ENCODE results near the gene GPR17. TPM values are rescaled to one million over a fixed set of nuclear protein-coding genes. Genes with fewer than 3 reads are reported as not detected.

The GPR17 gene, protein sequence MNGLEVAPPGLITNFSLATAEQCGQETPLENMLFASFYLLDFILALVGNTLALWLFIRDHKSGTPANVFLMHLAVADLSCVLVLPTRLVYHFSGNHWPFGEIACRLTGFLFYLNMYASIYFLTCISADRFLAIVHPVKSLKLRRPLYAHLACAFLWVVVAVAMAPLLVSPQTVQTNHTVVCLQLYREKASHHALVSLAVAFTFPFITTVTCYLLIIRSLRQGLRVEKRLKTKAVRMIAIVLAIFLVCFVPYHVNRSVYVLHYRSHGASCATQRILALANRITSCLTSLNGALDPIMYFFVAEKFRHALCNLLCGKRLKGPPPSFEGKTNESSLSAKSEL
- total RNA-seq: 28.6 TPM

DNA sequence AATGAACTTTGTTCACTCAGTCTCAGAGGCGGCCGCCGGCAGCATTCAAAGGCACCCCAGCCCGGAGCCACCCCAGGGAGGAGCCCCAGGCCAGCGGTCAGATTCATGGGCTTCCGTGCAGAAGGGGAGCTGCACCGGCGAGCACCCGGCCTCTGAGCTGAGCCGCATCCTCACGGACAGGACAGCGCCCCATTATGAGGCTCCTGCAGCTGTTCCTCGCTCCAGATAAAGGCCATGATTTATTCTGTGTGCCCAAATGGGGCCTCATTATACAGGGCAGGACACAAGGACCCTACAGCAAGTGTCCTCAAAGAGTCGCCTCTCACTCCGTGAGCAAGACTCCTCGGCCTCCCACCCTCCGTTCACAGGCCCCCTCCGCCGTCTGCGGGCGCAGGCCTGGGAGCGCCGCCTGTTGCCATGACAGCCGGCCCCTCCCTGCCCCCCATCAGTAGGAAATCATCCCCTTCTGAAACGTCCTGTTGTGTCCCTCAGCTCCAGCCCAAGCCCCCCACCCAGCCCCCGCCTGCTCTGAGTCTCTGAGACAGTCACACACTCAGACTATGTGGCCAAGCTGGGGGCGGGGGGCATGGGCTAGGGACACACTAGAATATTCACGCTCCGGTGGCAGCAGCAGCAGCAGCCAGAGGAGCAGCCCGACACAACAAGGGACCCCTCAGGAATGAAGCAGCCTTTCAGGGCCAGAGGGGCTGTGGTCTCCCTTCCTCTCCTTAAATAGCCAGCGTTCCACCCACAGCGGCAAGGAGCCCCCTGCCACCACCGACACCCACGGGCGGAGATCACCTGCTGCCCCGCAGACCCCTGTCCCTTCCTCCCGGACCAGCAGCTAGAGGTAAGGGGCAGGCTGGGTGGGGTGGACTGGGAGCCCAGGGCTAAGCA, at the start of gene GPR17:
GPR17 (plus strand) TSS at position 759 of the 897 bp plus-strand sequence. CDS start 4,583 bp downstream, outside the sequence.

DNA sequence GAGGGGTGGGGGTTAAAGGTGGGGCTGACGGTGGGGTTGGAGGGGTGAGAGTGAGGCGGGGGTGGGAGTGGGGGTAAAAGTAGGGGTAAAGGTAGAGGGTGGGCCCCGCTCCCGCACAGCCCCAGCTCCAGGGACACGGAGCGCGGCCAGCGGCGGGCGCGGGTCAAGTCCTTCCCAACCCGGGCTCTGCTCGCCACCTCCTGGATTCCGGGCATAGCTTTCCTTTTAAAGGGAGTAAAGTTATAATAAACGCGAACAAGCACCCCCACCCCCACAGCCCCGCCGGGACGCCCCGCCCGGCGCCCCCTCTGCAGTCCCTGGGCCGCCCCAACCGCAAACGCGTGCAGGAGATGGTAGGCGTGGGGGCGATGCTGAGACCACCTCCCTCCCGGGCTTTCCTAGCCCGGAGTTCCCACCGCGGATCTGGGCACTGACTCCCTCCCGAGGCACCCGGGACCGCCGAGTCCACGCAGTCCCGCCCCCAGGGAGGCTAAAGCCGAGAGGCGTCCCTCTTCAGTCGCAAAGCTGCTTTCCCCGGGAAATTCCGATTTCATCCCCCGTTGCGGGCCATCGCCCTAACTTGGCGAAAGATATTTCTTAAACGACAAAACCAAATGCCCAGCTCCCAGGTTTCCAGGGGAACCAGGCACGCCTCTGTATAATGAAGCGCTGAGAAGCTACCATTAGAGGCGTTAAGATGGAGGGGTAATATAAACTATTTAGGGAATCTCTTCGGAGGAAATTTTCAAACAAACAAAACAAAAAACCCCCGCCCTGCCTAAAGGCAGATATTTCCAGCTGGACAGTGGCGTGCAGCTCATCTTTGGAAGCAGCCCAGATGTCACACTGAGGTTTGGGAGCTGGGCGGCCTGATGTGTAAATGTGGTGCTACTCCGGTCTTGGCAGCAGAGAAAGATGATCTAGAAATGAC, 29.6 kb downstream of the GPR17 start, which contains the start of gene LIMS2:
LIMS2 (minus strand) TSS at position 200 of the 931 bp plus-strand sequence. CDS start 506 bp downstream, outside the sequence.

DNA sequence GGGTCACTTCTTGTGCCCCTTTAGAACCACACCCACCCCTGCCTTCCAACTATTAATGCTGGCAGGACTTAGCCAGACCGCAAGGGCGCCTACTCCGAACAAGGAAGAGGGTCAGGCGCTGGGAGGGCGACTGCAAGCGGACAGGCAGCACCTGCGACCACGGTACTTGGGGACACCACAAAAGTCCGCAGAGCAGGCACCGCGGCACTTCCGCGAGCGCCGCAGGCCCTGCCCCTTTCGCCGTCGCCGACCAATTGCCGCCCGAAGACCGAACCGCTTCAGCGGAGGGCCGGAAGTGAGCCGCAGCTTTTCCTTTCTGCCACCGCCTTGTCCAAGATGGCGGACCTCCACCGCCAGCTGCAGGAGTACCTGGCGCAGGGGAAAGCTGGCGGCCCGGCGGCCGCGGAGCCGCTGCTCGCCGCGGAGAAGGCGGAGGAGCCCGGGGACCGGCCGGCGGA, 55.3 kb downstream of the GPR17 start, which contains the start of gene SFT2D3:
SFT2D3 (plus strand) TSS at position 305 of the 458 bp plus-strand sequence; CDS start at position 337, 32 bp downstream.

Other genes starting within 250 kb of the GPR17 start
- gene PROC, start 227.7 kb upstream of the GPR17 start, total RNA-seq: 0.92 TPM
- 40.4 TPM for gene IWS1, start 119.7 kb upstream of the GPR17 start, total RNA-seq
- under 0.01 TPM for gene MYO7B, start 110.5 kb upstream of the GPR17 start, total RNA-seq
- 4.4 TPM for gene LIMS2, start 29.4 kb downstream of the GPR17 start, total RNA-seq
- gene SFT2D3, start 55.3 kb downstream of the GPR17 start, total RNA-seq: 7.6 TPM
- 84.2 TPM for gene WDR33, start 165.0 kb downstream of the GPR17 start, total RNA-seq
- 43.6 TPM for gene POLR2D, start 212.0 kb downstream of the GPR17 start, total RNA-seq
- gene AMMECR1L, start 239.8 kb downstream of the GPR17 start, total RNA-seq: 14.3 TPM

Data from diencephalon (tissue), 1 donor.